Activated effector memory CD4-positive, alpha-beta T cell treated with Interleukin-2 at 50 U/mL for 16 hours (primary cell): ENCODE measurements around the gene HLF.

Experiments
- DNase-seq: peaks from one replicate; pipeline ENCODE4 v3.0.0-alpha.2; 2020

Gene HLF, protein sequence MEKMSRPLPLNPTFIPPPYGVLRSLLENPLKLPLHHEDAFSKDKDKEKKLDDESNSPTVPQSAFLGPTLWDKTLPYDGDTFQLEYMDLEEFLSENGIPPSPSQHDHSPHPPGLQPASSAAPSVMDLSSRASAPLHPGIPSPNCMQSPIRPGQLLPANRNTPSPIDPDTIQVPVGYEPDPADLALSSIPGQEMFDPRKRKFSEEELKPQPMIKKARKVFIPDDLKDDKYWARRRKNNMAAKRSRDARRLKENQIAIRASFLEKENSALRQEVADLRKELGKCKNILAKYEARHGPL

DNA sequence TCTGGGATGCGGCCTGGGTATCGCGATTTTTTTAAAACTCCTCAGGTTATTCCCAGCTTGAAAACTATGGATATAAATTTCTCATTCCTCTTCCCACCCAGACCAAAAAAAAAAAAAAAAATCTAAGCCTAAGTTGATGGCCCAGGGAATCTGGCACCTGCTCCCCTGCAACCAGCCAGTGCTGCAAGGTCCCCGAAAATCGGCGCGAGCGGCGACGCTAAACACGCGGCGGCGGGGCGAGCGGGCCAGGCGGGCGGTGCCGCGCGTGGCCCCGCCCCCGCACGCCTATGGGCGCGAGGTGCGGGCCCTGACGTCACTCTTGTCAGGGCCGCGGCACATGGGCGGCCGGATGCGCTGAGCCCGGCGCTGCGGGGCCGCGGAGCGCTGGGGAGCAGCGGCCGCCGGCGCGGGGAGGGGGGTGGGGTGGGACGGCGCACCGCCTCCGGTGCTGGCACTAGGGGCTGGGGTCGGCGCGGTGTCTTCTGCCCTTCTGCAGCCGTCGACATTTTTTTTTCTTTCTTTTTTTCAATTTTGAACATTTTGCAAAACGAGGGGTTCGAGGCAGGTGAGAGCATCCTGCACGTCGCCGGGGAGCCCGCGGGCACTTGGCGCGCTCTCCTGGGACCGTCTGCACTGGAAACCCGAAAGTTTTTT is at the start of gene HLF:
Gene HLF (plus strand): TSS at position 316 of the 654 bp plus-strand sequence. CDS start 525 bp downstream, outside the sequence.
- DNase-seq = peak; percentile 73

DNA sequence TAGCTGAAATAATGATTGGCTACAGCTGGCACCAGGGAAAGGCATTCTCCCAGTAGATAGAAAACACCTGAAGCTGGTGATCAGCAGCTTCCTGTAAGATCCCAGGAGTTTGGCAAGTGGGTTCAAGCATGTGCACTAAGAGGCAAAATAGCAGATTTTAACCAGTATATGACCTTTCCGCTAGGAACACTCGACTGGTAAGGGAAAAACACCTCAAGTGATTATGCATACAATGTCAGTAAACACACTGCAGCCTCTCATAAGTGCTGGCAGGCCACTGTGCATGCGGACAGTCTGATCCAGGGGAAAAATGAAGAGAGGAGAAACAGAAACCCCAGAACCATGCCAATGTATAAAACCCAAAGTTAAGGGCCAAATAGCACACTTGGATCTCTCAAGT is 49.0 kb upstream of the HLF start:
- no peak for DNase-seq

DNA sequence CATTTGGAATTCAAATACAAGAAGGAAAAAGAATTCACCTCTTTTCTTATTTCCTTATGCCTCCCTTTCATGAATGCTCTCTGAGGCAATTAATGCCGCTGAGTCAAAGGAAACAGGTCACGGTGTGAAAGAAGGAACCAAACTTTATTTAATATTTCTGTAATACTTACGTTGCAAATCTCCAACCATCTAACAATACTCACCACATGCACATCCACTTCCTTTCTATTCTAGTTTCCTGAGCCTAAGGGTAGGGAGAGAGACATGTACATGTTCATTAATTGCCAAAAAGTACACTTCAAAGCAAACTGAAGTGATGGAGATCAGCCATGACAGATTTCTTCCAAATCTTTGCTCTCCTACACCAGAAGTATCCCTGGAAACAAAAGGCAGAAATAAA is 47.9 kb upstream of the HLF start:
- DNase-seq = no peak

DNA sequence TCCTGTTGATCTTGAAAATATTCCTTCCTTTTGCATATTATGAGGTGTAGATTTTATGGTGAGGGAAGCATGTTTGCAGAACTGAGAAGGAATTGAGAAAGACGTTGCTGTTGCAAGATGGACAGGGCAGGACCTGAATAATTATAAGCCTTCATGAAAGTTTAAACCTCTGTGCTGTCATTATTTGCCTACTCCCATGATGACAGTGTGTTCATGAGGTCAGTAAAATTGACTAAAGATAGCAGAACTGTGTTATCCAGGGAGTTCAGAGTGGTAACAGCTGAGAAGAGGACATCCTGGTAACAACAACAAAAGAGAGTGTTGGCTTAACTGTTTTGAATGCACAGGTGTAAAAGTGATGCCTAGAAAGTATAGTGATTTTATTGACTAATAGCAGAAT is 45.3 kb upstream of the HLF start:
- DNase-seq = no peak

DNA sequence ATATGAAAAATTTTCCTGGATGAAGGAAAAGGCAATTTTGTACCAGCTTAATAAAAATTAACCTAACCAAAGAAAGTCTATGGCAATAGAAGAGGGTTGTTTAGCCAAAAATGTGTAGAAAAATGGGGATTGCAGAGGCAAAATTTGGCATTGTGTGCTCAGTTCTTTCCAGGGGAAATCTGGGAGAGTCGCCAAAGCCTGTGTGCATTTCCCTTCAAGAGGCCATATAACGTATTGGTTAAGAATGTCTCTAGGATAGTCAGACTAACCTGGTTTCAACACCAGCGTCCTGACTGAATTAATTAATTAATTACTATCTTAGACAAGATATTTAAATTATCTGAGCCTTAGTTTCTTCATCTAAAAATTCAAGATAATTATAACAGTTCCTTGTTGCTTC is 44.8 kb upstream of the HLF start:
- no peak for DNase-seq

DNA sequence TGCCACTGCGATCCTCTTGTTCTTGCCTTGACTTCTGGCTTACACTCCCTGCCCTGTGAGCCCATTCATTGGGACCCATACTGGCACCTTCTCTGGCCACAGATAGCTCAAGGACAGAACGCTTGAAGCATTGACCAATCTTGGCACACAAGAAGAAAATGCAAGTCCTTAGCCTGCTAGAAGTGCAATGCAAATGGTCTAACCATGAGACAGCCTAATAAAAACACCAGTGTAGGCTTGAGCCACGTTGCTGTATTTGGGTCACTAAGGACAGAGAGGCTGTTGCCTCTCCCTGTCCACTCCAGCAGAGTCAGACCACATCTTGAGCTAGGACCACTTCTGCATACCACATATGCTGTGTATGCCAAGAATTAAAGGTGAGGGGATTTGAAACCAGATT is 41.2 kb upstream of the HLF start:
- no peak for DNase-seq

DNA sequence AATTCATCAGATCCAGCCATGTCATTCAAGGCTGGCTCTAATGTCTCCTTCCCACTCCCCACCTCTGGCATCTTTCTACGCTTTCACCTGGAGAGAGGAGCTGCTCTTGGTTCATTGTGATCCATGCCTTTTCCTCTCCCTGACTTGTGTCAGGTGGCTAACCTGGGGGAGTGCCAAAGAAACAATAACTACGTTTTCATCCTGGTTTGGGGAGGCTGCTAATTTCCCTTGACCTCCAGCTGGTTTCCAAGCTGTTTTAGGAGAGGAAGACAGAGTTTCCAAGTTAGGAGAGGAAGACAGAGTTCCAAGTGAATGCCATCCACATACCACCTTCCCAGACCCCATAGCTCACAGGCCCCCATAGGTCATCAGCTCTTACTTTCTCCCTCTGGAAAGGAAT is 40.0 kb upstream of the HLF start:
- DNase-seq = no peak

DNA sequence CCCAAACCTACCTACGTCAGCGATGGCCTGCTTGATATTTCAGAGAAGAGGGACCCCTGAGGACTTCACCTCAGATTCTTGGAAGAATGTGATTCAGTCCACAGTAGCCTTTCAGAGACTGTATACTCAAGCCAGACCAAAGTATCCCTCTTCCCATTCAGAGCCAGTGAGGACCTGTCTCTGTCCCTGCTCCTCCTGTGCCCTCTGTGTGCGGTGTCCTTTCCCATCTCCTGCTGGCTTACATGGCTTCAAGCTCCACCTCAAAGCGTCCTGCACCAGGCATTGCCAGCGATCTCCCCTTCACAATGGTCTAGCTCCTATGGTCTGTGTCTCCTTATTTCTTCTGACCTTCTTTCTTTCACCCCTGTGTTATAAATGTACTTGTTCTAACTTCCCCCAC is 39.5 kb upstream of the HLF start:
- no peak for DNase-seq

DNA sequence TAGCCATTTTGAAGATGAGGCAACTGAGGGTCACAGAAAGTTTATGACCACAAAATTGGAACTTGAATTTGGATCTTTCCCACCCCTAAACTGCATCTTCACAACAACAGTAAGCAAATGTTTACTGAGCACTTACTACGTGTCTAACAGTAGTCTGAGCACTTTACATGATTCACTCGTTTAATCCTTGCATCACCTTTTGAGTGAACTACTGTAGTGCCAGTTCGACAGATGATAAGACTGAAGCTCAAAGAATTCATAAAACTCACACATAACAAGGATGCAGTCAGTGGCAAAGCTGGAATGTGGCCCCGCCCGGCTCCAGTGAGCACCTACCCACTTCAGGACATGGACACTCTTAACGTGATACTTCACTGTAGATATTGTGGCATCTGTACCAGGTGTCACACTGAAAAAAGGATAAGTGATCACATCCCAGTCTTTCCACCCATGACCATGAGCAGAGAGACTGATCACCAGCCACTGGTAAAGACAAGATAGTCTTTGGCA is 36.0 kb upstream of the HLF start:
- DNase-seq = no peak

DNA sequence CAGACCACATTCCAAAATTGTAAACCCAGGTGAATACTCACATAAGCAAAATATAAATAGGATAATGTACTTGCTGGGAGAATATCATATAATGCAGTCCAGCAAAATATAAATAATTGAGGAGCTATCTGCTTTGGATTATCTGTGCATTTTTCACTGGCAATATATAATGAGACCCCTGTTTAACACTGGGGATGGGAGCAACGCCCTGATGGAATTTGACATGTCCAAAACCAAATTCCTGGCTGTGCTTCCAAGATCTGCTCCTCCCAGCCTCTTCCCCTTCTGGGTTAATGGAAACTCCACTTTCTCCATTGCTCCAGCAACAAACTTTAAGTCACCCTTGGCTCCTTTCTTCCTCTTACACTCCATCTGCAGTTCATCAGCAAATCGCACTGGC is 35.5 kb upstream of the HLF start:
- no peak for DNase-seq

DNA sequence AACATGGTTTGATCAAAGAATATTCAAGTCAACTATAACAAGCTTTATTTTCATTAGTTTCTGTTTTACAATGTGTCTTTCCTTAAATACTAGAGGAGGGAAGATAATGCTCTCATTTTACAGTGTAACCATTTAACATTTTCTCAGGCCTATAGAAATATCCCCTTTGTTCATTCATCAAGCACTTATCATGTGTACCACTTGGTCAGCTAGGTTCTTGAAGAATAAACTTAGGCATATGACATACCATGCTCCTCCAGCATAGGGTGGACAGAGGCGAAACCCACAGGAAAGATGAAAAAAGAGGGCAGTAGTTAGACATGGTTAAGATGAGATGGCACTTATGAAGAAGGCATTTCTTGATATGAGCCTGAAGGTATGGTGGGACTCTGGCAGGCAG is 34.0 kb upstream of the HLF start:
- no peak for DNase-seq

DNA sequence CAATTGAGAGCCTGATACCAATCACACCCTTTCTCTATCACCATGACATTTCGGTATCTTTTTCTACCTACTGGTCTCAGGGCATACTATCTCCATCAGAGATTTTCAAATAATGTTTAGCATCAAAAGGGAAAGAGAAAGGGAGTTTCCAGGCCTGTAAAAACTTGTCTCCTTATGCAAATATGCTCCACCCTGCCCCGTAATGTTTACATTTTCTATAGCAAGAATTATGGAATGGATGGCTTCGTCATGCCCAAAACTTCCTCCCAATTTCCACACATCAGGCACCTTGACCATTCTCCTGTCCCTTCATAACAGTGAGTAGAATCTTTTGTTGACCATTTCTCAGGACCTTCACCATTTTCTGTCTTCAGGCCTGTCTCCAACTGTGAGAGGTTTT is 30.9 kb upstream of the HLF start:
- DNase-seq = no peak

DNA sequence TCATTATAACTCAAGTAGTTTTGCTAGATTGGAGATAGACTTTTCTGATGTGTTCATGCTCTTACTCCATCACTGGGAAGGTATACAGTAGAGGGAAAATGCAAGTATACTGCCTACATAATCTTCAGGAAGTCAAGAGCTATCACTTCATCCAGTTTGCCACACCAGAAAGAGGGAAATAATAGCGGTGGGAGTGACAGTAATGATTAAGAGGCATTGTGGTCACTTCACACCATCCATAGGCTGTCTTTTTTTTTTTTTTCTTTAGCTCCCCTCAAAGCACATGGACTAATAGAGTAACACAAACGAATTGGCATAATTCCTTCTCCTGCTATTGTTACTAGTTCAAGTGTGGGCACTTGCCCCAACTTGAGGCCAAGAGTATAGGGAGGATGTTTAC is 28.4 kb upstream of the HLF start:
- DNase-seq = no peak

DNA sequence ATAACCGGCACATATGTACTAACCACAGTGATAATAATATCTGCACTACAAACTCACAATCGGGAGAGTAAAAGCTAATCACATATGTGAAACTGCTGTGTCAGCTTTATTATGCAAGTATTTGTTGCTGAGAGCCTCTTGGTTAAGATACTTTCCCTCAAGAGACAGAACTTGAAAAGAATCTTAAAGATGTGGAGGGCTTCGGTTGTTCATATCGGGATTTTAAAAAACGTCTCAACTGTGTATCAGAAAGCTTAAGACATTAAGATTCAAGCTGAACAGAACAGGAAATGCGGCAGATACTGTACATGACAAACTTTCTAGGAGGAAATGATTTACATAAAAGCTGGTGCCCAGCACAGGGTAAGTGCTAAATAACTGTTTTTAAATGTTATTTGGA is 27.5 kb upstream of the HLF start:
- DNase-seq = no peak

DNA sequence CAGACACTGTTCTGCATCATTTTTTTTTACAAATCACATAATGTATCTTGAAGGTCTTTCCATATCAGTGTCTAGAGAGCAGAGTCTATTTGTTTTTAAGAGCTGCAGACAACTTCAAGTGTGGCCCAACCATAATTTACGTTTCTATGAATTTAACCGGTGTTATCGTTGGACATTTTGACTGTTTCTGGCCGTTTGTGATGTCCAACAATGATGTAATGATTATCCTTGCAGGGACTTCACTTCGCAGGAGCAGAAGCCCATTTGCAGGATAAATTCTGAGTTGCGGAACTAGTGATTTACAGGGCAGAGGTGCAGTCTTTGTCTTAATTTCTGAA is 26.9 kb upstream of the HLF start:
- no peak for DNase-seq

DNA sequence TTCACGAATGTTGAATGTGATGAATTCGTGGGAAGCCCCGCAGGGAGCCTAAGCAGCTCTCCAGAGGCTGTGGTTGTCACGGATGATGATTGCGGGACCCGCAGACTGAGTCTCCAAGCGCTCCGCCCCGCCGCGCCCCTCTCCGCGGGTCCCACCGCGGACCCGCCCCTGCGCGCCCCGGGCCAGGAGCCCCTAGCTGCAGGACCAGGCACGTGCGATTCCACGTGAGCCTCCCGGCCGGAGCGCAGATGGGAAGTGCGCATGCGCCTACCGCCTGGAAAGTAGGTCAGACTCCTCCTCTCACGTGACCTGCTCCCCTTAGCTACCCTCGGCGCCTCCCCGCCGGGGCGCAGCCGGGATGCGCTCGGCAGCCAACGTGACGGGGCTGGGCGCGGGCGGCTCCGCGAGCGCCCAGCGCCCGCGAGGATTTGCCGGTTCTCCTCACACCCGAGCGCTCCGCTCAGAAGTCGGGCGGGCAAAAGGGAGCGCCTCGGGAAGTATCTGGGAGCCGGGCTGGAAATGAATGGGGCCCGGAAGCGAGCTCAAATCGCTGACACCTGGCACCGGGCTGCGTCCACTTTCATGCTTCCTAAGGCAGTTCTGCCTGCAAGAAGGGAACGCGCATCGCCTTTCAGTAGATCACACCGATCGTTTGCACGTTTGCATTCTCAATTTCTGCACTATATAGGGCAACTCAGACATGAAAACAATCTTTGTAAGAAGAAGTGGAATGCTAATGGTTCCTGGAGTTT is 26.4 kb upstream of the HLF start:
- DNase-seq = peak; percentile 85

DNA sequence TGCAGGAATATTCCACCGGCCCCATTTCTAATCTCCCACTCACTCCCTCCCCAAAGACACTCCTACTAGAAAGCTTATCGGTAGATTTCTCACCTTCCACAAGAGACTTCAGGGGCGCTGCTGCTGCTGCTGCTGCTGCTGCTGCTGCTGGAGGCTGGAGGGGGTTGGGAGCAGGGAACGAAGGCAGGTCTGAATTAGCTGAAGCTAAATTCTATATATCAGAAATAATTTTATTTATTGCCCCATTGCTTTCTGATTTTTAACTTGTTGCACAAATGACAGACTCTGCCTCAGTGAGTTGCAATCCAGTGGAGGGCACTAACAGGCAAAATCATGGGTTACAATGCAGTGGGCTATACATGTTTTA is 25.8 kb upstream of the HLF start:
- DNase-seq = peak; percentile 5

DNA sequence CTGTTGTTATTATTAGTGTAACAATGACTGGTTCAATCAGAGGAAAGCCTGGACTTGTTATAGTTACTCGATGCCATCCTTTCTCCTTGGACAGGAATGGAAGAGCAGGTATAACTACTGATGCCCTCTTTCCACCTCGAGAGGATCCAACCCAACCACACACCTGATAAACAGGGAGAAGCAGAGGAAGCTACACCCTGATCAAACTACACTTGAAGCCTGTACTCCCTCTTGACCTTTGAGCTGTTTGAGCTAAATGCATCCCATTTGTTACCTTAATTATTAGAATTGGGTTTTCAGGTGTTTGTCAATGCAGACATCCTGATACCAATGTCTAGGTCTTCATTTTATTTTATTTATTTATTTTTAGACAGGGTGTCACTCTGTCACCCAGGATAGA is 23.7 kb upstream of the HLF start:
- DNase-seq = no peak

DNA sequence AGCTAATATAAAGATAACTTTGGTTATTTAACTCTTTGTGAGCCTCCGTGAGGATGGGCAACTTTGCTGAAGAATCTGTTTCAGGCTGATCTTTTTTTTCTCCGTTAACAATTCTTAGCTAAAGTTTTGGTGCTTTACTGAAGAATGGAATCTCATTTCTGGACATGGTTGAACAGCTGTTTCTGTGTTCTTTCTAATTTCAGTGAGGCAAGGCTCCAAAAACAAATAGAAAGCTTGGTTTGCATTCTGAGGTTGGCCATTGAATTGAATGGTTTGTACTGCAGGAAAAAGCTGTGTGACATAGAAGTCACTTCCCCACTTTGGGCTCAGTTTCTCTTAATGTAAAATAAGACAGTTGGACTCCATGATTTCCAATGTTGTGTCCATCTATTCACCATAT is 22.3 kb upstream of the HLF start:
- no peak for DNase-seq

DNA sequence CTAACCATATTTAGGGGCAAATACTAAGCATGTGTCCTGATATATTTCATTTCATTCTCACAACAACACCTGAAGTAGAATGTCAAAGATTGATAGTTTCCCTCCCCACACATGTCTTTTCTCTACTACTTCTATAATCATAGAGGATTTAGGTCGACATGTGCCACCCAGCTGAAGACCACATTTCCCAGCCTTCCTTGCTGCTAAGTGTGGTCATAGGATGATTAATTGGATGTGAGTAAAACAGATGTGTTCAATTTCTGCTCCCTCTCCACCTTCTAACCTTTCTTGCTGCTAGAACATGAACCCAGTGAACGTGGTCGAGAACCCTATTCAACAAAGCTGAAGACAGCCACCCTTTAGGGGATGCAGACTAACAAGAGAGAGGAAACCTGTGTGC is 18.8 kb upstream of the HLF start:
- no peak for DNase-seq

DNA sequence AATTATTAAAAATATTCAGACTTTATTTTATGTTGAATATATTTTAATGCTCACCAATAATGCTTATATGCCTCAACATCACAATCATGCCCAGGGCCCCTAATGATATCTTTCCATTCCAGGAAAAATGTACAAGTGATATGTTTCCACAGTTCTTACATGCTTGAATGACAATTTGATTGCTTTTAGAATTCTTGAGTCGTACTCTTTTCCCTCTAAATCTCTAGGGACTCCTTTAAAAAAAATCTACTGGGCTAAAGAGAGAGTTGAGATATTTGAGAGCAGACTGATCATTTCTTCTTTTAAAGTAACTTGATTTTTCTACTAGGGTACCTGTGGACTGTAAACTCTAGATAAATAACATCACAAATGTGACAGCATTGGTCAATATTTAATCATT is 18.2 kb upstream of the HLF start:
- no peak for DNase-seq

DNA sequence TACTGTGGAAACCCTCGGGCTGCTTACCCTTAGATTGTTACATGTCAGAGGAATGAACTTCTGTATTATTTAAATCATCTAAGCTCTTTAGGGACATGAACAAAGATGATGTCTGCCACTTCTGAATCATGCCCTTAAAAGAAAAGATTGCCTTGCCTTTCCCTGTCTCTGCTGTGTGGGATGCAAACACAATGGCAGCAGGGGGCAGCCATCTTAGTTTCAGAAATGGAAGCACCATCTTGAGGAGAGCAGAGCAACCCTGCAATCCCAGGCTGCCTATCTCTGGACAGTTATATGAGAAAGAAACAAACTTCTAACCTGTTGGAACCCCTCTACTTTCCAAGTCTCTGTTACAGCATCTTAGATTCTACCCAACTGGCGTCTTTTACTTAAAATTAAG is 16.7 kb upstream of the HLF start:
- no peak for DNase-seq

DNA sequence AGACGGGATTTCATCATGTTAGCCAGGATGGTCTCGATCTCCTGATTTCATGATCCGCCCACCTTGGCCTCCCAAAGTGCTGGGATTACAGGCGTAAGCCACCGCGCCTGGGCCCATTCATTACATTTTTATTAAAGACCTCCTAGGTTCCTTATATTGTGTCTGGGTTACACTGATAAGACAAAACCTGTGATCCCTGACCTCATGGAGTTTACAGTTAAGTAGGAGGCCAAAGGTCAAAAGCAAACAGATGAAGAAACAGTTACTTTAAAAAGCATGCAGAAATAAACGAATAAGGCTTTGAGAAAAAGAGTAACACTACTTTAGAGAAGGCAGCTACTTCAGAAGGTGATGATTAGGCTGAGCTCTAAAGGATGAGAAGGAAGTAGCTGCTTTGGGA is 14.9 kb upstream of the HLF start:
- DNase-seq = no peak

DNA sequence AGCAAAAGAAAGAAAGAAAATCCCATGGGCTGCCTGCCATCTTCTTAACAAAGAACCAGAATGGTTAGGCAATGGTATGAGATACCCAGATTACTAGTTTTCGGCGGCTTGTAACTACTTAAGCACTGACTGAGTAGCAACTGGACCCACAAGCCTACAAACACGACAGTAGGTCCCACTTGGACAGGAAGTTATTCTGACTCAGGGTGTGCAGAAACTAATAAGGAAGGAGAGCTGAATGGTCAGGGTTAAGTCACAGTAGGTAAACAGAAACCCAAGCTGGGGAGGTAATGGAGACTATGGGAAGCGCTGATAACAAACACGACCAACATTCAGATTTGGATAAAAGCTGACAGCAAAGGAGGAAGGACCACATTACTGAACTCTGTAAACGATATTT is 10.4 kb upstream of the HLF start:
- no peak for DNase-seq
